ENCODE data around the gene ATAD3C.
"Not testable (repeated sequence)": the region's sequence is repeated elsewhere in the genome, so short reads cannot be mapped to it uniquely, and the experiment has no call there.

- TF ChIP-seq ZFX (IDR thresholded peaks at IDR 0.05; ENCODE audit: borderline replicate concordance); CTCF (IDR thresholded peaks at IDR 0.05): not testable (repeated sequence)
These were observed 18.9 kb downstream of the ATAD3C start for GRCh38 chr1:1468196-1468985.

Measured in 22Rv1 (cell line).